ENCODE measurements around the gene DLG2. TPM values are rescaled to one million over a fixed set of nuclear protein-coding genes. Genes with fewer than 3 reads are reported as not detected.

The DLG2 gene
- total RNA-seq, 1 donor from 2014 or later: 0.43 TPM

DNA sequence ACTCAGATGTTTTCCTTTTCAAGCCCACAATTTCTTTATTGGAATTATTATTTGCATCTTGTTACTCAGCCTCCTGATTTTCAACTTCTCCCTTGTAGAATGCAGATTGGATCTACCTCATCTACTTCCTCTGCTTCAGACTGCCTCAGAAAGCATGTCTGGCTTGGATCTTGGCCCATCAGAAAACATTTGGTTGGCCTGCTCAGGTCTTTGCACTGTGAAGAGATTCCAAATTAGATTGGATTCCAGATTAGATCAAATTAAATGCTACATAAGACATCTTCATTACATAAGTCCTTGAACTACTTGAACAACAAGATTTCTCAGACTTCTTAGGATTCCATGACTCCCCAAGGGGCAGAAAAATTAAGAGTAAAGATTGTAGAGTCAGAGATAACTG lies 358.0 kb downstream of the DLG2 start:
- H3K4me1 ChIP-seq: no peaks in the 10 kb centered on the region
- TF ChIP-seq, protein P1, sequence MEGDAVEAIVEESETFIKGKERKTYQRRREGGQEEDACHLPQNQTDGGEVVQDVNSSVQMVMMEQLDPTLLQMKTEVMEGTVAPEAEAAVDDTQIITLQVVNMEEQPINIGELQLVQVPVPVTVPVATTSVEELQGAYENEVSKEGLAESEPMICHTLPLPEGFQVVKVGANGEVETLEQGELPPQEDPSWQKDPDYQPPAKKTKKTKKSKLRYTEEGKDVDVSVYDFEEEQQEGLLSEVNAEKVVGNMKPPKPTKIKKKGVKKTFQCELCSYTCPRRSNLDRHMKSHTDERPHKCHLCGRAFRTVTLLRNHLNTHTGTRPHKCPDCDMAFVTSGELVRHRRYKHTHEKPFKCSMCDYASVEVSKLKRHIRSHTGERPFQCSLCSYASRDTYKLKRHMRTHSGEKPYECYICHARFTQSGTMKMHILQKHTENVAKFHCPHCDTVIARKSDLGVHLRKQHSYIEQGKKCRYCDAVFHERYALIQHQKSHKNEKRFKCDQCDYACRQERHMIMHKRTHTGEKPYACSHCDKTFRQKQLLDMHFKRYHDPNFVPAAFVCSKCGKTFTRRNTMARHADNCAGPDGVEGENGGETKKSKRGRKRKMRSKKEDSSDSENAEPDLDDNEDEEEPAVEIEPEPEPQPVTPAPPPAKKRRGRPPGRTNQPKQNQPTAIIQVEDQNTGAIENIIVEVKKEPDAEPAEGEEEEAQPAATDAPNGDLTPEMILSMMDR (IDR thresholded peaks at IDR 0.05): no peak
- no peak overlapping the region for H3K4me3 ChIP-seq
- intact Hi-C loops (cut with DNase I): no loop called here
- H3K27ac ChIP-seq: no peak overlapping the region
- no peaks in the 10 kb centered on the region for H3K36me3 ChIP-seq
- no peaks in the 10 kb centered on the region for H3K9me3 ChIP-seq
- no peak for DNase-seq (ENCODE audit: low spot score in 2 of 2)
- no peaks in the 10 kb centered on the region for H3K27me3 ChIP-seq

DNA sequence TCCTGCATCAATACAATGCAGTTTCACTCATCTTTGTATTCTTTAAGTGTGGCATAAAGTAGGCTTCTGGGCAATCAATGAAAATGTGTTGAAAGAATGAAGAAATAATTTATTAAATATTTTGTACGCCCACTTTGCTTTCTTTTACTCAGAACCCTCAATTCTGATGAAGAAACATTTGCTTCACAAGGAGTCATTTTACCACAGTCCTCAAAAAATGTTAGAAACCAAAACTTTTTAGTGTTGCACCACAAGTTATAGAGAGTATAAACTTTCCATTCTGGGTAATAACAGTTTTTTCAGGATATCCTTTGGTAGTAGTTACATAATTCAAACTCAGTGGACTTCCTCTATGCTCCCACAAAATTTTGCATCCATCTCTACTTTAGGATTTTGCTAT lies 360.5 kb downstream of the DLG2 start:
- Histone ChIP-seq H3K9me3 (no peaks in the 10 kb centered on the region), H3K27me3 (no peaks in the 10 kb centered on the region), H3K36me3 (peaks cover 0 to 1% of the 10 kb centered on the region in 2 donors), H3K4me1 (no peaks in the 10 kb centered on the region), H3K27ac (no peak overlapping the region), H3K4me3 (no peak overlapping the region)
- TF ChIP-seq, protein P1 (IDR thresholded peaks at IDR 0.05): no peak
- intact Hi-C loops (cut with DNase I): no loop called here
- DNase-seq (ENCODE audit: low spot score in 2 of 2): no peak

DNA sequence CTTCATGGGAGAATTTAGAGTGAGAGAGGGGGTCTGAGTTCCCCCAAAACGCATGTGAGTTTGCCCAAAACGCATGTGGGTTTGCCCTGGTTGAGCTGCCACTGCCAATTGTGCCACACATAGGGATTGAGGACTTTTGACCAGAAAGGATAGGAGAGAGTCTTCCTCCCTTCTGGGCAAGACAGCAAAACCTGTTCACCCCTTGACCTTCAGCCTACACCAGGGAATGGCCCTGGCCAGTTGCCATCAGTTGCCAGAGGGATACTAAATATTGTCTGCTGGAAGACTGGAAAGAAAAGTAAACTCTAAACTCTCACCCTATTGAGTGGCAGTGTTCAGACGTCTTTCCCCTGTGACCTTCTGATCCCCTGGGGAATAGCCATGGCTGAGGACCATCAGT lies 363.8 kb downstream of the DLG2 start:
- TF ChIP-seq, protein P1 (IDR thresholded peaks at IDR 0.05): no peak
- Histone ChIP-seq H3K36me3 (peaks cover 0 to 4% of the 10 kb centered on the region in 2 donors), H3K27ac (no peak overlapping the region), H3K9me3 (no peaks in the 10 kb centered on the region), H3K4me1 (no peaks in the 10 kb centered on the region), H3K4me3 (no peak overlapping the region), H3K27me3 (no peaks in the 10 kb centered on the region)
- no peak for DNase-seq (ENCODE audit: low spot score in 2 of 2)
- intact Hi-C loops (cut with DNase I): no loop called here

DNA sequence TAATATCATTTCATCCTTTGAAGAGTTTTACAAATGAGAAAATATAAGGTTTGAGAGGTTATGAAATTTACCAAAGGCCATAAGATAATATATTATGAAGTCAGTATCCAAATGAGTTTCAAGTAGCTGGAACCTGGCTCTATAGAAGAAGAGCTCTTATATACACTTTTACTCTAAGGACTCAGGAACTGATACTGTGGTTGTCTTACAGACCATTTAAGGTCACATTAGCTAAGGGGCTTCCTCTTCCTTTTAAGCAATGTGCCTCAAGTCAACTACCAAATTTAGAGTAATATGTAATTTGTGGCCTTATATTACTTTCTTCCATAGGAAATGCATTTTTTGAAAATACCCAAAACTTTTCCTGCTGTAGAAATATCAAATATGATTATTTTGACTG lies 369.3 kb downstream of the DLG2 start:
- H3K9me3 ChIP-seq: no peaks in the 10 kb centered on the region
- H3K4me1 ChIP-seq: no peaks in the 10 kb centered on the region
- no peak for DNase-seq (ENCODE audit: low spot score in 2 of 2)
- TF ChIP-seq, protein P1 (IDR thresholded peaks at IDR 0.05): no peak
- H3K27me3 ChIP-seq: no peaks in the 10 kb centered on the region
- H3K36me3 ChIP-seq: peaks cover 0 to 4% of the 10 kb centered on the region in 2 donors
- intact Hi-C loops (cut with DNase I): no loop called here
- H3K4me3 ChIP-seq: no peak overlapping the region
- H3K27ac ChIP-seq: no peak overlapping the region

DNA sequence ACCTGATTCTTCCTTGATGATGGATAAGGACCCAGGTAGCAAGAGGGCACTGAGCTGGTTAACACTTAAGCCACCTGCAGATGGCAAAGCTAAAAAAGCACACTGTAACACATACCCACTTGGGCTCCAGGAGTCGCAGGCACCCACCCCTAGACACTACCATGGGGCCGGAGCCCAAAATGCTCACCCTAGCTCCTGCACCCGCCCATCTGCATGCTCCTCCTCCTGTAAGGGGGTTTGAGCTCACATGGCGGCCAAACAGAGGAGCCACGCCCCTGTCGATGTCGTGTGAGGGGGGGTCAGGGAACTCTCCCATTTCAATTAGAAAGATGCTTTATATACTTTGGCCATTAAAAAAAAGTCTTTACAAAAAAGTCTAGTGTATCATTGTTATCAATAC lies 370.7 kb downstream of the DLG2 start:
- no peak overlapping the region for H3K4me3 ChIP-seq
- no peaks in the 10 kb centered on the region for H3K9me3 ChIP-seq
- H3K4me1 ChIP-seq: no peaks in the 10 kb centered on the region
- TF ChIP-seq, protein P1 (IDR thresholded peaks at IDR 0.05): no peak
- H3K27ac ChIP-seq: no peak overlapping the region
- H3K27me3 ChIP-seq: no peaks in the 10 kb centered on the region
- intact Hi-C loops (cut with DNase I): no loop called here
- peaks cover 0 to under 1% of the 10 kb centered on the region in 2 donors for H3K36me3 ChIP-seq
- DNase-seq (ENCODE audit: low spot score in 2 of 2): no peak

DNA sequence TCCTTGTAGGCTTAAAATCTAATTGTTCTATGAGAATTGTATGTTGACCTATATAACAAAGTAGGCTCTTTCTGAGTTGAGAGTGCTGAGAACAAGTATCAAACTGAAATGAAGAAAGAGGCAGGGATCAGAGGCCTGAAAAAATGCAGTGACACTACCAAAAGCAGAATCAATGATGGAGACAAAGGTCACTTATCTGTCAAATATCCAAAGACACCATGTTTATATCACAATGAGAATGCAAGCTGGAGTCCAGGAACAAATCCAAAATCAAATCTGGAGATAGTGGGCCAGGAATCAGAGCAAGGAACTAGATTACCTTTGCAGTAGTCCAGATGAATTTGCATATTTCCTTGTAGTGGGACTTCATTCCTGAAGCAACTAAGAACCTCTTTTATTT lies 377.7 kb downstream of the DLG2 start:
- no peaks in the 10 kb centered on the region for H3K4me1 ChIP-seq
- no peak for DNase-seq (ENCODE audit: low spot score in 2 of 2)
- no peaks in the 10 kb centered on the region for H3K36me3 ChIP-seq
- no peaks in the 10 kb centered on the region for H3K9me3 ChIP-seq
- H3K27me3 ChIP-seq: no peaks in the 10 kb centered on the region
- H3K4me3 ChIP-seq: no peak overlapping the region
- TF ChIP-seq, protein P1 (IDR thresholded peaks at IDR 0.05): no peak
- H3K27ac ChIP-seq: no peak overlapping the region
- intact Hi-C loops (cut with DNase I): no loop called here
